Stimulated activated CD8-positive, alpha-beta memory T cell treated with anti-CD3 and anti-CD28 coated beads, Interleukin-7, amount 100 ng/mL, for 1 hour (primary cell): ENCODE measurements around the gene PRAMEF4.
"Not testable (repeated sequence)": the region's sequence is repeated elsewhere in the genome, so short reads cannot be mapped to it uniquely, and the experiment has no call there.

Experiments used
- DNase-seq, 2 donors: peaks; one replicate each; pipeline ENCODE4 v3.0.0-alpha.2; 2020; ENCODE audit warnings: low read depth in 2 of 2

PRAMEF4 gene

DNA sequence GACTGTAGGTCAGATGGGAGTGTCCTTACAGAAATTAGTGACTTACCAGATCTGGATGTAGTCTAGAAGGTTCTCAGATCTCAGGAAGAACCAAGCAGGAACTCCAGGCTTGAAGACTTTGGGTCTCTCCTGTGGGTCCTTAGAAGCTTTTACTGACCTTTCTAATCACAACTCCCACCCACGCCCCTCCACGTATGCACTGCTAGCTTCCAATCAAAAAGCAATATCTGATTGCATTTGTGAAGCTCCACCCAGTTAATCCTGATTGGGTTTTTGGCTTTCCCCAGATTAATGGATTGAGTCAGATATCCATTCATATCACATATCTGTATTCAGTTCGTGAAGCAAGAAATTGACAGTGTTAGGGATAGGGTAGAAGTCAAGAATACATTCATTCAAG, at the start of gene PRAMEF4:
Gene PRAMEF4, minus strand, starts transcription at position 101 of the 400 bp plus-strand sequence. CDS start 2,807 bp downstream, outside the sequence.
- DNase-seq, result not testable (repeated sequence)

DNA sequence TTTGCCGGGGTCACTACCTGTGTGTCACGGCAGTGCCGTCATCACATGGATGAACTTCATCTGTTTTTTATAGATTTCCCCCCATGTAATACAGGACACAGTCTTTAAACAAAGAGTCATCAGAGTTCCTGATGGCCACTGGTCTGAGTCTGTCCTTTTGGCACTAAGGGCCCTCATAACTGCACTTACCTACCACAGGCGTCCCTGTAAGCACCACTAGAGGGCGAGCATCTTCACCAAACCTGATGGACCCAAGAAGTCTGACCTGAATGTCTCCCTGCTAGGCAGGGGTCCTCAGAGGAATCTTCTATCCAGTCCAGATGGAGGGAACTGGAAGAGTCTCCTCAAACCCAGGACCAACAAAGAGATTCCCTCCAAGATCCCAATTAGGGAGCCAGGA, 38.4 kb upstream of the PRAMEF4 start:
- DNase-seq, result not testable (repeated sequence)

DNA sequence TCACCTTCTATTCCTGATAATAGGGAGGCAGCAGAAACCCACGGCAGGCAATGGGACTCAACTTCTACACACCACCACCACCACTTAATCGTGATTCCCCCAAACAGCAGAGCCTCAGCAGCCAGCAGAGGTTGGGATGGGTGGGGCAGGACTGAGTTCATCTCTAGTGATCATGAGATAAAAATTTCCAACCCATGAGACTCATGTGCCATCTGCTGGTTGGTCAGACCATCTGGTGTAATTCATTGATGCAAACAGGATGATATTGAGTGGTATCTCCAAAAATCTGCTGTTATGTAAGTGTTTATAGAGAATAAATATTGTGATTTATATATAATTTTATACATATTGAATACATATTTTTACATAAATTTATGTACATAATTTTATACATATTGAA, 35.7 kb upstream of the PRAMEF4 start:
- not testable (repeated sequence) for DNase-seq

DNA sequence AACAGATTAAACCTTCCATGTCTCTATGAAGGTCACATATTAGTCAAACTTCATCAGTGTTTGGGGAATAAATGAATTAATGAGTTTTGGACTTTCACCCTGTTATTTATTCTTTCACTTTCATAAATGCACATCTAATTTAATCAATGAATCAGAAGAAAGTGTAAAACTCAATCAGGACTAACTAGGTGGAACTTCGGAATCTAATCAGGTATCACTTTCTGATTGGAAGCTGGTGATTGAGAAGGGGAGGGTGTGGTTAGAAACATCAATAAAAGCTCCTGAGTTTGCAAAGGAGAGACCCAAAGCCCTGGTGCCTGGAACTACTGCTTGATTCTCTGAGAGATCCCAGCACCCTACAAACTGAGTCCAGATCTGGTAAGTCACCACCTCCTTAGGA, 30.3 kb upstream of the PRAMEF4 start, which contains the start of gene PRAMEF7:
Gene PRAMEF7, plus strand, starts transcription at position 301 of the 400 bp plus-strand sequence. CDS start 1,083 bp downstream, outside the sequence.
- not testable (repeated sequence) for DNase-seq

DNA sequence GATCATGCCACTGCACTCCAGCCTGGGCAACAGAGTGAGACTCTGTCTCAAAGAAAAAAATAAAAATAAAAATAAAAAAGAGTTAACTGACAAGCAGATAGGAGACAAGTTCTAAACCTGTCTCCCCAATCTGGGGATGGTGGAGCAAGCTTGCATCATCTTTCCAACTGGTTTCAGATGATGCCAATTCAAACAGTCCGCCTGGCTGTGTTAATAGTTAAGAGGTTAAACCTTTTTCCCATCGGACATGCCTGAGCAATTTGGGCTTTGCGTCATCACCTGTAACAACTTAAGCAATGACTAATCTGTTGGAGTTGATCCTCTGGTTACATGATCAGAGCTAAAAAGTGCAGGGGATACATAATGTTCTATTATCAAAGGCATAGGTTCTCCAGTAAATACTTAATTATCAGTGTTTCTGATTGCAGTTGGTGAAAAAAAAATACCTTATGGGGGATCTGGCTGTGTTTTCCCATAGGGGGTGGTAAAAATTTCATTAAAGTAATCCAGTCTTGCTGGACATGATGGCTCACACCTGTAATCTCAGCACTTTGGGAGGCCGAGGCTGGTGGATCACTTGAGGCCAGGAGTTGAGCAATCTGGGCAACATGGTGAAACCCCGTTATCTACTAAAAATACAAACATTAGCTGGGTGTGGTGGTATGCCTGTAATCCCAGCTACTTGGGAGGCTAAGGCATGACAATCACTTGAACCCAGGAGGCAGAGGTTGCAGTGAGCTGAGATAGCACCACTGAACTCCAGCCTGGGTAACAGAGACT, 18.0 kb upstream of the PRAMEF4 start:
- DNase-seq, result not testable (repeated sequence)

DNA sequence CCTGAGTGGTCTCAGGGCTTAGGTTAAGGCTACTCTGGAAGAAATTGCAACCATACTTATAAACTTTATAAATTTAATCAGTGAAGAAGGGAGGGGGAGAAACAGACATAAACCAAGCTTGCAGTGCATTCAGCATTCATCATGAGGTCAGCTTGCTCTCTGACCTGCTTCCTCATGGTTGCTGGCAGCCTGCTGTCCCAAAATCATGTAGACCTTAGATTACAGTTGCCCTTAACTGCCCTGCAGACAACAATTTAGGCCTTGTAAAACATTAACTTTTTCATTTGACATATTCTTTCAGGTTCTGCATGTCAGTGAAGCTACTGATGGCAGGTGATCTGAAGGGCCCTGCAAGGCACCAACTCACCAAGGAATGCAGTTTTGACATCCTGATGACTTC, 13.2 kb upstream of the PRAMEF4 start:
- not testable (repeated sequence) for DNase-seq

DNA sequence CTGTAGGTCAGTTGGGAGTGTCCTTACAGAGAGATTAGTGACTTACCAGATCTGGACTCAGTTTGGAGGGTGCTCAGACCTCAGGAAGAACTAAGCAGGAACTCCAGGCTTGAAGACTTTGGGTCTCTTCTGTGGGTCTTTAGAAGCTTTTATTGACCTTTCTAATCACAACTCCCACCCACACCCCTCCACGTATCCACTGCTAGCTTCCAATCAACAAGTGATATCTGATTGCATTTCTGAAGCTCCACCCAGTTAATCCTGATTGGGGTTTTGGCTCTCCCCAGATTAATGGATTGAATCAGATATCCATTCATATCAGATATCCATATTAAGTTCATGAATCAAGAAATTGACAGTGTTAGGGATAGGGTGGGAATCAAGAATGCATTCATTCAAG, 12.2 kb upstream of the PRAMEF4 start, which contains the start of gene PRAMEF10:
Gene PRAMEF10, minus strand, starts transcription at position 101 of the 400 bp plus-strand sequence. CDS start 2,423 bp downstream, outside the sequence.
- not testable (repeated sequence) for DNase-seq

DNA sequence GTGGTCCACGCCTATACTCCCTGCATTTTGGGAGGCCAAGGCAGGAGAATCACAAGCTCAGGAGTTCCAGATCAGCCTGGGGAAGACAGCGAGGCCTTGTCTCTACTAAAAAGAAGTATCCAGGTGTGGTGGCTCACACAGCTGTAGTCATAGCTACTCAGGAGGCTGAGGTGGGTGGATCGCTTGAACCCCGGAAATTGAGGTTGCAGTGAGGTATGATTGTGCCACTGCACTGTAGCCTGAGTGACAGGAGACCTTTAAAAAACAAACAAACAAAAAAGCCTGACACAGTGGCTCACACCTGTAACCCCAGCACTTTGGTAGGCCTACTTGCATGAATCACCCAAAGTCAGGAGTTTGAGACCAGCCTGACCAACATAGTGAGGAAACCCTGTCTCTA, 7.5 kb downstream of the PRAMEF4 start:
- DNase-seq, result not testable (repeated sequence)

DNA sequence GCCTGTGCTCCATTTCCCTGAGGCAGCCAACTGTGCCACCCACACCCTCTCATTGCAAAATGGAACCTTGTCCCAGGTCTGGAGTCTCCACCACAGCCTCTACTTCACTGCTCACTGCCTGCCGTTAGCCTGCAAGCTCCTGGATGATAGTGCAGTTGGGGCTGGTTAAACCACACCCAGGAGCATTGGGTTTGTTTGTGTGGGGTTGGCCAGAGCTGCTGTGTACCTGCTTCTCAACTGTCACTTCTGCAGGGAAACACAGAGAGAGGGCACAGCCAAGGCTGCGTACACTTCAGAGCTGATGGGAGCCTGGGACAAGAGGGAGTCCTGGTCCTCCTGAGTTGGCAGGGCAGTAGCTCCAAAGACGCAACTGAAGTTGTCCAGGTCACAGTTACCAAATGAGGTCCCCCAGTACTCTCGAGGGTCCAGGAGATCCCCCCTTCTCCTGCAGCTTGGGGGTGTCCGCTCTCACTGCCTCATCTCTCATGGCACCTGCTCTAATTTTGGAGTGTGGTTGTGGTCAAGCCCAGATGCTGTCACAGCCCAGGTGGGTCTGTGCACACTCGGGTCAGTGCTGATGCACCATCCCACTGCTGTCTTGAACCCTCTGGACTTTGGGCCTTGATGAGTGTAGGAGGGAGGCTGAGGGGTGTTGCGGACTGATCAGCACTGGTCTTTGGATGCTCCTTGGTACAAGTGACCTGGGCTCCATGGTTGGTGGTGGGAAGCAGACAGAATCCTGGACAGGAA, 22.7 kb downstream of the PRAMEF4 start:
- not testable (repeated sequence) for DNase-seq

DNA sequence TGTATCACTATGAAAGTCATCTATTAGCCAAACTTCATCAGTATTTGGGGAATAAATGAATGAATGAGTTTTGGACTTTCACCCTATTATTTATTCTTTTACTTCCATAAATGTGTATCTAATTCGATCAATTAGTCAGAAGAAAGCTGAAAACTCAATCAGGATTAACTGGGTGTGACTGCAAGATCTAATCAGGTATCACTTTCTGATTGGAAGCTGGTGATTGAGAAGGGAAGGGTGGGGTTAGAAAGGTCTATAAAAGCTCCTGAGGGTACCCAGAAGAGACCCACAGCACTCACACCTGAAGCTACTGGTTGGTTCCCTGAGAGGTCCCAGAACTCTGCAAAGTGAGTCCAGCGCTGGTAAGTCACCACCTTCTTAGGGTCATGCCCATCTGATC, 29.2 kb downstream of the PRAMEF4 start, which contains the start of gene PRAMEF2:
Gene PRAMEF2, plus strand, starts transcription at position 301 of the 400 bp plus-strand sequence. CDS start 1,924 bp downstream, outside the sequence.
- DNase-seq, result not testable (repeated sequence)

DNA sequence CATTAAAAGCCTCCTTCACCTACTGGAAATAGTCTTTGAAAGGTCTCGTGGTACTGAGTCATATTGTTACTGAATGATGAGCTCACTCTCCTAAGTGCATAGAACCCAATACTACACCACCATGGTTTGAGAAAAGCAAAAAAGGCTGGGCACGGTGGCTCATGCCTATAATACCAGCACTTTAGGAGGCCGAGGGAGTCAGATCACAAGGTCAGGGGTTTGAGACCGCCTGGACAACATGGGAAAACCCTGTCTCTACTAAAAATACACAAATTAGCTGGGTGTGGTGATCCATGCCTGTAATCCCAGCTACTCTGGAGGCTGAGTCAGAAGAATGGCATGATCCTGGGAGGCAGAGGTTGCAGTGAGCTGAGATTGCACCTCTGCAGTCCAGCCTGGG, 34.2 kb downstream of the PRAMEF4 start:
- no peak for DNase-seq

DNA sequence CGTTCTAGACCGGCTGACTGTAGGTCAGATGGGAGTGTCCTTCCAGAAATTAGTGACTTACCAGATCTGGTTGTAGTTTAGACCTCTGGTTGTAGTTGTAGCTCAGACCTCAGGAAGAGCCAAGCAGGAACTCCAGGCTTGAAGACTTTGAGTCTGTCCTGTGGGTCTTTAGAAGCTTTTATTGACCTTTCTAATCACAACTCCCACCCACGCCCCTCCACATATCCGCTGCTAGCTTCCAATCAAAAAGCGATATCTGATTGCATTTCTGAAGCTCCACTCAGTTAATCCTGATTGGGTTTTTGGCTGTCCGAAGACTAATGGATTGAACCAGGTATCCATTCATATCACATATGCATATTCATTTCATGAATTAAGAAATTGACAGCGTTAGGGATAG, 37.4 kb downstream of the PRAMEF4 start, which contains the start of gene HNRNPCL1:
Gene HNRNPCL1, minus strand, starts transcription at position 101 of the 400 bp plus-strand sequence. CDS start 431 bp downstream, outside the sequence.
- DNase-seq, result not testable (repeated sequence)

DNA sequence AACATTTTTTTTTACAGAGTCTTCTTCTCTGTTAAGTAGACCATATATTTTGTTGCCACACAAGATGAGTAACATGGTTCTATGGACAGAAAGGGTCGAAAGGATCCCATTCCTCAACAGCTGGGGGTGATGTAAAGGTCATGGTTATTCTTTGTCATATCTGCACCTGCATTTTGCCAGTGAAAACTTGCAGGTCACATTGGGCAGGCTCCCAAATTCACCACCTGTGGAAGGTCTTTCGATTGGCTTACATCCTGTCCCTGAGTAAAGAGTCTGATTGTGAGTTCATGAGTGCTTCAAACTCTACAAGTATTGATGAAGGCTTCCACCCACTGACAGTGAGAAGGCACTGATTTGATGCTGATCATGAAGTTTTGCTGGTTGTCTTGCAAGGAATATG, 52.8 kb downstream of the PRAMEF4 start:
- not testable (repeated sequence) for DNase-seq

DNA sequence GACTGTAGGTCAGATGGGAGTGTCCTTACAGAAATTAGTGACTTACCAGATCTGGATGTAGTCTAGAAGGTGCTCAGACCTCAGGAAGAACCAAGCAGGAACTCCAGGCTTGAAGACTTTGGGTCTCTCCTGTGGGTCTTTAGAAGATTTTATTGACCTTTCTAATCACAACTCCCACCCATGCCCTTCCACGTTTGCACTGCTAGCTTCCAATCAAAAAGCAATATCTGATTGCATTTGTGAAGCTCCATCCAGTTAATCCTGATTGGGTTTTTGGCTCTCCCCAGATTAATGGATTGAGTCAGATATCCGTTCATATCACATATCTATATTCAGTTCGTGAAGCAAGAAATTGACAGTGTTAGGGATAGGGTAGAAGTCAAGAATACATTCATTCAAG, 54.7 kb downstream of the PRAMEF4 start, which contains the start of gene PRAMEF11:
Gene PRAMEF11, minus strand, starts transcription at position 101 of the 400 bp plus-strand sequence. CDS start 2,621 bp downstream, outside the sequence.
- DNase-seq, result not testable (repeated sequence)
